Adrenal gland (tissue), 5 donors: ENCODE measurements around the gene CACNA1B.

ENCODE experiments used
- POLR2A ChIP-seq, 2 donors: fragments of 450-650 bp; IDR thresholded peaks; one replicate each; pipeline ENCODE4 v1.6.1; 2017; ENCODE audit warnings: antibody characterized with exemption in 2 of 2, mild to moderate bottlenecking in 2 of 2, moderate library complexity in 1 of 2
- TF ChIP-seq, protein P1 (sequence below), 6 experiments: fragments of 450-650 bp in 4 of 6; fragments of 200-600 bp in 2 of 6; sonication (generic) in 1 of 6; IDR thresholded peaks; 1 replicate in 5 of 6; 2 replicates in 1 of 6; pipeline versions ENCODE4 v1.5.1 to v1.8.0; 2016 to 2021; ENCODE audit warnings: antibody characterized with exemption in 6 of 6, mild to moderate bottlenecking in 2 of 6, moderate library complexity in 1 of 6
- donor health status: DM: no; HTN: no; CAD: no.

DNA sequence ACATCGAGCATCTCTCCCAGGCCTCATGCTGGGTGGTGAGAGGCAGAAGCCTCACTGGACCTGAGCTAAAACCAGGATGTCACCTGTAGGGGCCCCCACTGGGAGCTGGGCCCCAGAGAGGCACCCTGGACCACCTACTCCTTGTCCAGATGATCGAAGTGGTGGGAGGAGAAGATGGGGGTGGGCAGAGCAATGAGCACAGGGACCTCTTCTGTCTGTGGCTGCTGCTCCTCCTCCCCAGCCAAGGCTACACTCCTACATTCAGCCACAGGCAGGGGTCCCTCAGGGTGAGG is 227.5 kb downstream of the CACNA1B start:
- TF ChIP-seq, protein P1, sequence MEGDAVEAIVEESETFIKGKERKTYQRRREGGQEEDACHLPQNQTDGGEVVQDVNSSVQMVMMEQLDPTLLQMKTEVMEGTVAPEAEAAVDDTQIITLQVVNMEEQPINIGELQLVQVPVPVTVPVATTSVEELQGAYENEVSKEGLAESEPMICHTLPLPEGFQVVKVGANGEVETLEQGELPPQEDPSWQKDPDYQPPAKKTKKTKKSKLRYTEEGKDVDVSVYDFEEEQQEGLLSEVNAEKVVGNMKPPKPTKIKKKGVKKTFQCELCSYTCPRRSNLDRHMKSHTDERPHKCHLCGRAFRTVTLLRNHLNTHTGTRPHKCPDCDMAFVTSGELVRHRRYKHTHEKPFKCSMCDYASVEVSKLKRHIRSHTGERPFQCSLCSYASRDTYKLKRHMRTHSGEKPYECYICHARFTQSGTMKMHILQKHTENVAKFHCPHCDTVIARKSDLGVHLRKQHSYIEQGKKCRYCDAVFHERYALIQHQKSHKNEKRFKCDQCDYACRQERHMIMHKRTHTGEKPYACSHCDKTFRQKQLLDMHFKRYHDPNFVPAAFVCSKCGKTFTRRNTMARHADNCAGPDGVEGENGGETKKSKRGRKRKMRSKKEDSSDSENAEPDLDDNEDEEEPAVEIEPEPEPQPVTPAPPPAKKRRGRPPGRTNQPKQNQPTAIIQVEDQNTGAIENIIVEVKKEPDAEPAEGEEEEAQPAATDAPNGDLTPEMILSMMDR (IDR thresholded peaks at IDR 0.05), result no peak
- TF ChIP-seq POLR2A (IDR thresholded peaks at IDR 0.05), result no peak
